GM23338 (cell line): ENCODE data around the gene EIF4E2. TPM values are rescaled to one million over a fixed set of nuclear protein-coding genes. Genes with fewer than 3 reads are reported as not detected.

Experiments
- EZH2phosphoT487 ChIP-seq: fragments of 200-600 bp; sonication (generic); IDR thresholded peaks from one replicate; pipeline ENCODE4 v1.8.1; 2018; ENCODE audit warnings: antibody characterized with exemption; ENCODE audit not compliant: unreplicated experiment
- POLR2AphosphoS5 ChIP-seq: IDR thresholded peaks from 2 replicates; pipeline ENCODE4 v1.6.1; 2016; ENCODE audit warnings: antibody characterized with exemption, low read depth
- ZNF462 ChIP-seq: fragments of 250-450 bp; sonication (Bioruptor Pico); IDR thresholded peaks from 2 replicates; pipeline ENCODE4 v1.5.0; 2020; ENCODE audit warnings: mild to moderate bottlenecking, moderate library complexity
- polyA plus RNA-seq: library from polyadenylated mRNA; unstranded; fragments of >200 nt; fragmentation: Nextera tagmentation; extraction: Ambion mirVana; gene quantifications from 2 replicates; pipeline ENCODE4 v1.2.1, GENCODE V29; 2016
- total RNA-seq: library from RNA; depleted of rRNA; stranded (reverse); fragments of >200 nt; shearing (Covaris generic); gene quantifications from 2 replicates; pipeline ENCODE4 v1.2.3, GENCODE V29; 2014; rRNA removed

The EIF4E2 gene
- total and polyA plus RNA-seq, 2 experiments from 2014 or later = 68.1 to 152 TPM

- no peak for TF ChIP-seq ZNF462 (CRISPR knock-in tag)
- no peak for TF ChIP-seq EZH2phosphoT487
- no peak for TF ChIP-seq POLR2AphosphoS5
Observed at GRCh38 chr2:232615339-232615738, 64.8 kb downstream of the EIF4E2 start (continued).

Other genes with a start within 250 kb of the EIF4E2 start
- gene ALPP, start 171.9 kb upstream of the EIF4E2 start, total RNA-seq = 0.28 and 0.31 TPM in 2 replicates
- gene ALPP, start 171.9 kb upstream of the EIF4E2 start, polyA plus RNA-seq = 0.07 TPM in 1 of 2 replicates, not detected in the other
- 2.5 and 3.8 TPM in 2 replicates for gene ALPG, start 143.8 kb upstream of the EIF4E2 start, total RNA-seq
- gene ALPG, start 143.8 kb upstream of the EIF4E2 start, polyA plus RNA-seq = 0.89 and 1.4 TPM in 2 replicates
- not detected in 2 replicates for gene ALPI, start 94.5 kb upstream of the EIF4E2 start, total RNA-seq
- gene ALPI, start 94.5 kb upstream of the EIF4E2 start, polyA plus RNA-seq = not detected in 2 replicates
- 17.5 and 18.0 TPM in 2 replicates for gene ECEL1, start 62.9 kb upstream of the EIF4E2 start, total RNA-seq
- gene ECEL1, start 62.9 kb upstream of the EIF4E2 start, polyA plus RNA-seq = 6.7 and 9.3 TPM in 2 replicates
- 0.31 TPM in 1 of 2 replicates, not detected in the other for gene PRSS56, start 30.3 kb upstream of the EIF4E2 start, total RNA-seq
- gene PRSS56, start 30.3 kb upstream of the EIF4E2 start, polyA plus RNA-seq = 0.27 TPM in 1 of 2 replicates, not detected in the other
- gene CHRND, start 24.5 kb upstream of the EIF4E2 start, total RNA-seq = 0.10 TPM in 1 of 2 replicates, not detected in the other
- 0.11 TPM in 1 of 2 replicates, not detected in the other for gene CHRND, start 24.5 kb upstream of the EIF4E2 start, polyA plus RNA-seq
- gene CHRNG, start 11.0 kb upstream of the EIF4E2 start, total RNA-seq = not detected in 2 replicates
- not detected in 2 replicates for gene CHRNG, start 11.0 kb upstream of the EIF4E2 start, polyA plus RNA-seq
- 6.1 and 7.6 TPM in 2 replicates for gene TIGD1, start 132 bp upstream of the EIF4E2 start, total RNA-seq
- 6.6 and 9.3 TPM in 2 replicates for gene TIGD1, start 132 bp upstream of the EIF4E2 start, polyA plus RNA-seq
- 3.4 and 7.0 TPM in 2 replicates for gene EFHD1, start 82.9 kb downstream of the EIF4E2 start, total RNA-seq
- 6.2 and 6.4 TPM in 2 replicates for gene EFHD1, start 82.9 kb downstream of the EIF4E2 start, polyA plus RNA-seq
- gene GIGYF2, start 146.6 kb downstream of the EIF4E2 start, total RNA-seq = 97.5 and 104 TPM in 2 replicates
- 39.2 and 48.9 TPM in 2 replicates for gene GIGYF2, start 146.6 kb downstream of the EIF4E2 start, polyA plus RNA-seq
- not detected in 2 replicates for gene KCNJ13, start 225.9 kb downstream of the EIF4E2 start, total RNA-seq
- gene KCNJ13, start 225.9 kb downstream of the EIF4E2 start, polyA plus RNA-seq = 0.37 and 0.52 TPM in 2 replicates